ENCODE results near the gene POP4.

DNA sequence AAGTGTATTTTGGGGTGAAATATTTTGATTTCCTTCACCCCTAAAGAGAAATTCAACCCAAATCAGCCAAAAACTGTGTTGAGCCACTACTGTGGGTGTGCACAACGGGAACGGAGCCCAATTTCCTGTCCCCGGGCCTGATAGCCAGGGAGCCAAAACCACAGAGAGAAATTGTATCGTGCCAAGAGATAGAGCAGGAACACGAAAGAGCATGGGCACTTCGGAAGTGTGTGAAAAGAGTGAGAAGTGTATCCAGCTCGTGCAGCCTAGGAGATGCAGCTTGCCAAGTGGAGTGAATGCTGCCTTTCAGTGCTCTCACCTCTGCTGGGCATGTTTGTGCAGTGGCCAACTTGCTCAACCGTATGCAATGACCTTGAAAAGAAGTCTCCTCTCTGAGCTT lies 39.8 kb downstream of the POP4 start:
- TF ChIP-seq, protein P1, sequence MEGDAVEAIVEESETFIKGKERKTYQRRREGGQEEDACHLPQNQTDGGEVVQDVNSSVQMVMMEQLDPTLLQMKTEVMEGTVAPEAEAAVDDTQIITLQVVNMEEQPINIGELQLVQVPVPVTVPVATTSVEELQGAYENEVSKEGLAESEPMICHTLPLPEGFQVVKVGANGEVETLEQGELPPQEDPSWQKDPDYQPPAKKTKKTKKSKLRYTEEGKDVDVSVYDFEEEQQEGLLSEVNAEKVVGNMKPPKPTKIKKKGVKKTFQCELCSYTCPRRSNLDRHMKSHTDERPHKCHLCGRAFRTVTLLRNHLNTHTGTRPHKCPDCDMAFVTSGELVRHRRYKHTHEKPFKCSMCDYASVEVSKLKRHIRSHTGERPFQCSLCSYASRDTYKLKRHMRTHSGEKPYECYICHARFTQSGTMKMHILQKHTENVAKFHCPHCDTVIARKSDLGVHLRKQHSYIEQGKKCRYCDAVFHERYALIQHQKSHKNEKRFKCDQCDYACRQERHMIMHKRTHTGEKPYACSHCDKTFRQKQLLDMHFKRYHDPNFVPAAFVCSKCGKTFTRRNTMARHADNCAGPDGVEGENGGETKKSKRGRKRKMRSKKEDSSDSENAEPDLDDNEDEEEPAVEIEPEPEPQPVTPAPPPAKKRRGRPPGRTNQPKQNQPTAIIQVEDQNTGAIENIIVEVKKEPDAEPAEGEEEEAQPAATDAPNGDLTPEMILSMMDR (IDR thresholded peaks at IDR 0.05 in 4 of 5, conservative IDR thresholded peaks at IDR 0.05 in 1 of 5) = no peak
- TF ChIP-seq POLR2A (IDR thresholded peaks at IDR 0.05) = no peak
